CD14-positive monocyte (primary cell): ENCODE measurements around the gene FOXN1. TPM values are rescaled to one million over a fixed set of nuclear protein-coding genes. Genes with fewer than 3 reads are reported as not detected.

Experiments
- DNase-seq, 3 donors: peaks; one replicate each; pipeline ENCODE4 v3.0.0-alpha.2; 2011 to 2022
- H2AFZ ChIP-seq: 2 replicates; pipeline ENCODE4 v1.6.0; 2012; ENCODE audit warnings: mild to moderate bottlenecking, low read depth, low read length, inconsistent platforms; ENCODE audit not compliant: insufficient read depth, poor library complexity, severe bottlenecking
- H3K27ac ChIP-seq, 2 donors: 1 replicate in 1 of 2; 2 replicates in 1 of 2; pipeline ENCODE4 v1.5.1; 2012 to 2013; ENCODE audit warnings: low read length in 2 of 2, control low read depth in 1 of 2, inconsistent platforms in 1 of 2, low read depth in 1 of 2, mild to moderate bottlenecking in 1 of 2
- H3K27me3 ChIP-seq, 2 donors: one replicate each; pipeline versions ENCODE4 v1.6.0 to v1.6.1; 2011 to 2013; ENCODE audit warnings: low read length in 2 of 2; ENCODE audit not compliant: control insufficient read depth in 2 of 2, insufficient read depth in 2 of 2
- H3K36me3 ChIP-seq, 2 donors: replicated peaks in 1 of 2; 1 replicate in 1 of 2; 2 replicates in 1 of 2; pipeline versions ENCODE4 v1.5.1 to v1.6.1; 2012 to 2013; ENCODE audit warnings: low read length in 2 of 2, control low read depth in 1 of 2, inconsistent platforms in 1 of 2, mild to moderate bottlenecking in 1 of 2; ENCODE audit not compliant: insufficient read depth in 2 of 2, control insufficient read depth in 1 of 2
- H3K4me1 ChIP-seq, 2 donors: 1 replicate in 1 of 2; 2 replicates in 1 of 2; pipeline versions ENCODE4 v1.5.1 to v1.6.1; 2012 to 2013; ENCODE audit warnings: low read length in 2 of 2, control low read depth in 1 of 2, inconsistent platforms in 1 of 2, mild to moderate bottlenecking in 1 of 2, moderate library complexity in 1 of 2; ENCODE audit not compliant: insufficient read depth in 2 of 2, control insufficient read depth in 1 of 2
- H3K4me2 ChIP-seq: replicated peaks from 2 replicates; pipeline ENCODE3; 2012; ENCODE audit warnings: low read length, moderate library complexity, mild to moderate bottlenecking; ENCODE audit not compliant: poor library complexity, severe bottlenecking; ENCODE audit errors: extremely low read depth
- H3K4me3 ChIP-seq, 3 experiments: fragments of 200-600 bp in 1 of 3; sonication (generic) in 1 of 3; replicated peaks in 1 of 3; 1 replicate in 2 of 3; 2 replicates in 1 of 3; pipeline ENCODE4 v1.5.1; 2011 to 2013; ENCODE audit warnings: low read length in 3 of 3, mild to moderate bottlenecking in 3 of 3, control low read depth in 2 of 3, low read depth in 2 of 3, inconsistent platforms in 1 of 3, moderate library complexity in 1 of 3
- H3K79me2 ChIP-seq: 2 replicates; pipeline ENCODE4 v1.6.0; 2012; ENCODE audit warnings: mild to moderate bottlenecking, control low read depth, inconsistent platforms, low read length, moderate library complexity; ENCODE audit not compliant: insufficient read depth
- H3K9ac ChIP-seq: 2 replicates; pipeline ENCODE4 v1.6.0; 2017; ENCODE audit warnings: low read length, mild to moderate bottlenecking; ENCODE audit not compliant: insufficient read depth, poor library complexity, severe bottlenecking
- H3K9me3 ChIP-seq, 2 donors: replicated peaks in 1 of 2; 1 replicate in 1 of 2; 2 replicates in 1 of 2; pipeline versions ENCODE4 v1.5.1 to v1.6.1; 2012 to 2013; ENCODE audit warnings: low read length in 2 of 2, control low read depth in 1 of 2; ENCODE audit not compliant: control insufficient read depth in 1 of 2, insufficient read depth in 1 of 2
- H4K20me1 ChIP-seq: 2 replicates; pipeline ENCODE4 v1.6.0; 2012; ENCODE audit warnings: mild to moderate bottlenecking, low read length, control low read depth, moderate library complexity; ENCODE audit not compliant: insufficient read depth
- H3K27ac Mint-ChIP-seq, 7 donors: one replicate each; pipeline ENCODE4 v1.8.0; 2020; ENCODE audit warnings: mild to moderate bottlenecking in 7 of 7, mixed read lengths in 7 of 7, moderate library complexity in 6 of 7, inconsistent platforms in 2 of 7
- H3K27me3 Mint-ChIP-seq, 3 donors: one replicate each; pipeline ENCODE4 v1.8.0; 2021 to 2022; ENCODE audit warnings: low read depth in 3 of 3, mild to moderate bottlenecking in 3 of 3, mixed read lengths in 3 of 3, moderate library complexity in 3 of 3, inconsistent platforms in 1 of 3
- H3K36me3 Mint-ChIP-seq, 2 donors: one replicate each; pipeline ENCODE4 v1.8.0; 2020; ENCODE audit warnings: mixed read lengths in 2 of 2, inconsistent platforms in 1 of 2, mild to moderate bottlenecking in 1 of 2
- H3K4me1 Mint-ChIP-seq: one replicate; pipeline ENCODE4 v1.8.0; 2020; ENCODE audit warnings: mild to moderate bottlenecking, mixed read lengths
- H3K4me3 Mint-ChIP-seq, 2 donors: one replicate each; pipeline ENCODE4 v1.8.0; 2020; ENCODE audit warnings: mild to moderate bottlenecking in 2 of 2, mixed read lengths in 2 of 2, moderate library complexity in 1 of 2
- H3K9me3 Mint-ChIP-seq, 7 donors: one replicate each; pipeline ENCODE4 v1.8.0; 2020 to 2022; ENCODE audit warnings: mixed read lengths in 7 of 7, mild to moderate bottlenecking in 6 of 7, moderate library complexity in 6 of 7, inconsistent platforms in 2 of 7
- CTCF ChIP-seq: fragments of 200-600 bp; IDR thresholded peaks from one replicate; pipeline ENCODE4 v1.8.0; 2022; ENCODE audit warnings: antibody characterized with exemption, mild to moderate bottlenecking
- WGBS: methylation state at CpG from one replicate; pipeline ENCODE4 v1.1.5; 2013; ENCODE audit warnings: missing lambda C conversion rate; ENCODE audit not compliant: insufficient coverage; 5-methylcytosine and 5-hydroxymethylcytosine counted together
- intact Hi-C, 2 donors: fragments of 100-400 bp; cut with micrococcal nuclease; formaldehyde crosslinking; loops; one replicate each; pipeline versions ENCODE4 v1.15.0 to v1.15.1; 2023
- polyA plus RNA-seq, 3 donors: library from polyadenylated mRNA; depleted of rRNA in 1 of 3; unstranded in 2 of 3; stranded (reverse) in 1 of 3; fragments of 300-500 nt in 2 of 3; fragments of >200 nt in 1 of 3; fragmentation: Illumina TruSeq in 2 of 3; gene quantifications; 1 replicate in 2 of 3; 2 replicates in 1 of 3; pipeline ENCODE4 v1.2.3, GENCODE V29; 2012 to 2021

The FOXN1 gene
- polyA plus RNA-seq, 3 donors = not detected

- H4K20me1 ChIP-seq = no peaks in the 10 kb centered on the region
- H3K36me3 ChIP-seq = no peaks in the 10 kb centered on the region
- TF ChIP-seq CTCF = no peak
- peaks cover 2 to 9% (median 5%) of the 10 kb centered on the region in 3 donors for H3K27me3 Mint-ChIP-seq
- no peak overlapping the region for H3K4me3 ChIP-seq
- H2AFZ ChIP-seq = no peak overlapping the region
- no peaks in the 10 kb centered on the region for H3K27me3 ChIP-seq
- no peaks in the 10 kb centered on the region for H3K9me3 Mint-ChIP-seq
- no peaks in the 10 kb centered on the region for H3K9me3 ChIP-seq
- WGBS = no CpG with 5 or more reads among the region's 4 CpGs
- no peak overlapping the region for H3K4me3 Mint-ChIP-seq
- H3K4me1 ChIP-seq = no peaks in the 10 kb centered on the region
- H3K27ac ChIP-seq = no peak overlapping the region
- H3K79me2 ChIP-seq = no peaks in the 10 kb centered on the region
- H3K9ac ChIP-seq = no peak overlapping the region
- no peaks in the 10 kb centered on the region for H3K36me3 Mint-ChIP-seq
- no peaks in the 10 kb centered on the region for H3K4me1 Mint-ChIP-seq
- intact Hi-C loops = no loop called here
- H3K4me2 ChIP-seq = no peak overlapping the region
- H3K27ac Mint-ChIP-seq = no peak overlapping the region
- no peak for DNase-seq
These were observed 24.1 kb downstream of the FOXN1 start for GRCh38 chr17:28530250-28530649.

- H3K36me3 ChIP-seq = no peaks in the 10 kb centered on the region
- H3K9me3 ChIP-seq = no peaks in the 10 kb centered on the region
- no peak overlapping the region for H3K27ac ChIP-seq
- H3K79me2 ChIP-seq = no peaks in the 10 kb centered on the region
- Mint-ChIP-seq H3K27ac (no peak overlapping the region), H3K27me3 (peaks cover 2 to 8% (median 5%) of the 10 kb centered on the region in 3 donors), H3K9me3 (no peaks in the 10 kb centered on the region), H3K4me3 (no peak overlapping the region), H3K4me1 (no peaks in the 10 kb centered on the region), H3K36me3 (no peaks in the 10 kb centered on the region)
- H3K4me1 ChIP-seq = no peaks in the 10 kb centered on the region
- TF ChIP-seq CTCF = no peak
- no peaks in the 10 kb centered on the region for H4K20me1 ChIP-seq
- no peak for DNase-seq
- H3K4me3 ChIP-seq = no peak overlapping the region
- H2AFZ ChIP-seq = no peak overlapping the region
- 91% methylated on average over 6 of the region's 7 CpGs for WGBS
- H3K27me3 ChIP-seq = no peaks in the 10 kb centered on the region
- H3K9ac ChIP-seq = no peak overlapping the region
- intact Hi-C loops = no loop called here
- no peak overlapping the region for H3K4me2 ChIP-seq
These were observed 24.8 kb downstream of the FOXN1 start for GRCh38 chr17:28530926-28531325.
